NCI-H2029 treated with DMSO at 0.1 percent for 48 hours (cell line): ENCODE measurements around the gene IDI2.
"Not testable (repeated sequence)": the region's sequence is repeated elsewhere in the genome, so short reads cannot be mapped to it uniquely, and the experiment has no call there.

Experiments used
- DNase-seq: peaks from one replicate; lab custom pipeline; 2025; lab: John Stamatoyannopoulos, UW

Gene IDI2

DNA sequence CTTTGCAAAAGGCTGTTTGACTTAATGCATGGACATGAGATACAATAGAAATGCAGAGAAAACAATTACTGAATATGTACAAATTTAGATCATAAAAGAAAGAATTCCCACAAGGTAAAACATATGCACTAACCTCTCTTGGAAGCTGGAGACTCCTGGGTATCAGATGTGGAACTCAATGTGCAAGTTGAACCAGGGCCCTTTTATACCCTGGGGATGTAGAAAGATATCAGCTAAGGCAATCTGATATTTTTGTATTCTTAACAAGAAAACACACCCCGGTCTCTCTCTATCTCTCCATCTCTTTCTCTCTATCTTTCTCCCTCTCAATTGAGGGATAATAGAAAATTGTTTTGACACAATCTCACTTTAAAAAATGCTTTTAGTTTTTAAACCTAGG is at the start of gene IDI2:
IDI2 (minus strand) TSS at position 177 of the 400 bp plus-strand sequence. CDS start 1,136 bp downstream, outside the sequence.
- DNase-seq, result no peak

GRCh38 chr10:1074748-1075308 is 49.2 kb upstream of the IDI2 start:
- DNase-seq, result no peak

DNA sequence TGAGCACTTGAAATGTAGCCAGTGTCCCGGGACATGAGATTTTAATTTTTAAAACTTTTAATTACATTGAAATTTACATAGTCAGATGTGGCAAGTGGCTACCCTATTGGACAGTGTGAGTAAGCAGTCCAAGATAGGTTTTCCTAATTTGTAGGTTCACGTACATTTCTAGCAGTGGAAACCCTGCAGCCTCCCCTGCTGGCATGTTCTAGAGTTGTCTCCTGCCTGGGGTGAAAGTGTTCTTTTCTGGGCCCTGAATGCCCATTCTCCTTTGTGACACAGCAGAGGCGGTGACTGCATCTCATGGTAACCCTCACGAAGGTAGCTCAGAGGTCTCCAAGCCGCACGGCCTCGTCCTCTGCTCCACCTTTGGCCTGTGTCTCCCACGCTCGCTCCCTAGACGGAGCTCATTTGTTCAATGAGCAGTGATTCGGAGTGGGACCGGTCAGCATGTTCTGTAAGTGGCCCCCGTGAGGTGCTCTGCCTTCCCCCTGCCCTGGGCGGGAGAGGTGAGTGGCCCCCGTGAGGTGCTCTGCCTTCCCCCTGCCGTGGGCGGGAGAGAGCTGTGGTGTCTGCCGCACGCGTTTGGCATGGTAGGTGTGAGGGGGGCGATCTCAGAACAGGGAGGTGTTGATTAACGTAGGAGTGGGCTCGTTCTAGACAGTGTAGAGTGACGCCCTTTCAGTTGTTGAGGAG is 48.5 kb upstream of the IDI2 start:
- no peak for DNase-seq

- DNase-seq, result no peak
Observed at GRCh38 chr10:1070919-1071318, 45.3 kb upstream of the IDI2 start.

DNA sequence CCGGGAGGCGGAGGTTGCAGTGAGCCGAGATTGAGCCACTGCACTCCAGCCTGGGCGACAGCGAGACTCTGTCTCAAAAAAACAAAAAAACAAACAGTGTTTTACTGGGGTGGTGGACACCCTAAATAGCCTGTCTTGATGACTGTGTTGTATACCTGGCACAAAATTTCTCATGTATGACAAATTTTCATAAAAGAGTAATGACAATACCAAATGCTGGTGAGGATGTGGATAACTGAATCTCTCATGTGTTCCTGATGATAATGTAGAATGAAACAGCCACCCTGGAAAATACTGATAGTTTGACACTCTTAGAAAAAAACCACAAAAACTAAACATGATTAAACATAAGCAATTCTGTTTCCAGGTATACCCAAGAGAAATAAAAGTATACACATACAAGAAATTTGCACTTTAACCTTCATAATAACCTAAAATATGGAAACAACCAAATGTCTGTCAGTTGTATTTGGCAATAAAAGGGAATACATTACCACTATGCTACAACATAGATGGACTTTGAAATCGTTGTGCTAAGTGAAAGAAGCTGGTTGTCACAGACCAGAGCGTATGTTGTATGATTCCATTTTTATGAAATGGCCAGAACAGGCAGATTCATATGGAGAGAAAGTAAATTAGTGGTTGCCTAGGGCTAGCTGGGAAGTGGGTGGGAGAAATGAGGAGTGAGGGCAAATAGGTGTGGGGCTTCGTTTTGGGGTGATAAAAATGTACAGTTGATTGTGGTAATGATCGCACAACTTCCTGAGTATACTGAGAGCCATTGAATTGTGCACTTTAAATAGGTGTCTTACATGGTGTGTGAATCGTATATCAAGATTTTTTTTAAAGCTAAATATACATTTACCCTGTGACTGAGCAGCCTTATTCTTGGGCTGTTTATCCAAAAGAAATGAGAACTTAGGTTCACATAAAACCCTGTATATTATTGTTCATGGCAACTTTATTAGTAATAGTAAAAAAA is 43.0 kb upstream of the IDI2 start:
- DNase-seq, result no peak

DNA sequence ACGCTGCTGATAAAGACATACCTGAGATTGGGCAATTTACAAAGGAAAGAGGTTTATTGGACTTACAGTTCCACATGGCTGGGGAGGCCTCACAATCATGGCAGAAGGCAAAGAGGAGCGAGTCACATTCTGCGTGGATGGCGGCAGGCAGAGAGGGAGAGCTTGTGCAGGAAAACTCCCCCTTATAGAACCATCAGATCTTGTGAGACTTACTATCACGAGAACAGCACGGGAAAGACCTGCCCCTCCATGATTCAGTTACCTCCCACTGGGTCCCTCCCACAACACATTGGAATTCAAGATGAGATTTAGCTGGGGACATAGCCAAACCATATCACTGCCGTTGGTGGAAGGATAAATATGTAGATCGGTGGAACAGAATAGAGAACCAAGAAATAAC is 41.1 kb upstream of the IDI2 start:
- DNase-seq, result not testable (repeated sequence)

DNA sequence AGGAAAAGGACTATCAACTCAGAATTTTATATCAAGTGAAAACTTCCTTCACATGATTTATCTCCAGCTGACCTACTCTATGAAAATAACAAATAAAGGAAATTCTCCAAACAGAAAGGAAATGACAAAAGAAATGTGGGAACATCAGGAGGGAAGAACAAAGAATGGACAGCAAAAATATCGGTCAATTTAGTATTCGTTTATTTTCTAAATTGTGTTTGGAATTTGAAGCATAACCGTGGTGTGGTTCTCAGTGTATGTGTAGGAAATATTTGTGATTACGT is 39.2 kb upstream of the IDI2 start:
- no peak for DNase-seq

DNA sequence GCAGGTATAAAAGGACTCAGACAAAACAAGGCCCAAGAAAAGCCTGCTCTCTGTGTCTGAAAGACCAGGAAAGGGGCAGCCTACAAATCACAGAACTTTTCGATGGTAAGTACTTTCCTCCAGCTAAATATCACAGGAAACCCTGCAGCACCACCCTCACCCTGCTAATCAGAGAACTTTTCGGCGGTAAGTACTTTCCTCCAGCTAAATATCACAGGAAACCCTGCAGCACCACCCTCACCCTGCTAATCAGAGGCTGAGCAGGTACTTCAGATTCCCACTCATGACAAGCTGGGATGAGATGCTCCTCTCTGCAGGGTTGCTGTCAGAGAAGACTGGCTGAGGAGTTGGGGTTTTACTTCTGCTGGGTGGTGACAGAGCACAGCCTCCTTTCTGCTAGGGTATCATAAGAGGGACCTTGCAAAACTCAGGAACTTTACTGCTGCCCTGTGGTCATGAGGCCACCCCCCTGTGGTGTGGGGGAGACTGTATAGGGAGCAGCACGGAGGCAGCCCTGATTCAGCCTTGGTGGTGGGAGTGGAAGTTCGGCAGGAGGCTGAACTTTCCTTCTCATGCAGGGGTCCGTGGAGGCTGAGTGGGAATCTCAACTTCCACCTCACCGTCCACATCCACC is 37.7 kb upstream of the IDI2 start:
- DNase-seq, result no peak

DNA sequence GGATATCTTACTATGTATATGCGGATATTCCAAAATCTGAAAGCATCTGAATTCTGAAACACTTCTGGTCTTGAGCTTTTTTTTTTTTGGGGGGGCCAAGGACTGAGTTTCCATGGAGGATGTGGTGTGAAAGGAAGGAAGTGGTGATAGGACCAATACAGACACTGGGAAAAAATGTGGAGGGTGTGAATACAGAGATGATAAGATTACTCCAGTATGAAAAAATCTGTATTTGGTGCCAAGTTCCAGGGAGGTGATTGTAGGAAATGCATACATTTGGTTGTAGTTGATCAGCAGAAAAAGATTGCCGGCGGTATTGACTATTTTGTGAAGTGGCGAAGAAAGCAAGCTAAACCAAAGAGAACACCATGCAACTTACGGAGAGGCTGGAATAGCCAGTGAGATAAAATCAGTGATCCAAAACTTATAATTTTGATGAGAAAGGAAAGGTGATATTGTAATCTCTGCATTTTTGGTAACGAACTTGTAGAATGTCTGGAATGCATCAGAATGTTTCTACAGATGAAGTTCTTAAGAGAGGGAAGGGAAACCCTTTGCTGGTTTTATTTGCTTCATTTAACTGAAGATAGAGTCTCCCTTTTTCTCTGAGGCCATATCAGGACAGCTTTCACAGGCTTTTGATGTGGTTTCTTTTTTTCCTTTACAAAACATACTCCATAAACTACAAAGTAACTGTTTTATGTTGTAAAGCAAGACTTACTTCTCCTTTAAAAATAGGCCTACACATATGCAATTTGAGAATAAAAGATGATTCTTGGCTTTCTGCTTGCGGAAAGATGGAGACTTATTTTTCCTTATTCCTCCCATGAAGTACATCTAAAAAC is 36.5 kb upstream of the IDI2 start:
- DNase-seq, result no peak

DNA sequence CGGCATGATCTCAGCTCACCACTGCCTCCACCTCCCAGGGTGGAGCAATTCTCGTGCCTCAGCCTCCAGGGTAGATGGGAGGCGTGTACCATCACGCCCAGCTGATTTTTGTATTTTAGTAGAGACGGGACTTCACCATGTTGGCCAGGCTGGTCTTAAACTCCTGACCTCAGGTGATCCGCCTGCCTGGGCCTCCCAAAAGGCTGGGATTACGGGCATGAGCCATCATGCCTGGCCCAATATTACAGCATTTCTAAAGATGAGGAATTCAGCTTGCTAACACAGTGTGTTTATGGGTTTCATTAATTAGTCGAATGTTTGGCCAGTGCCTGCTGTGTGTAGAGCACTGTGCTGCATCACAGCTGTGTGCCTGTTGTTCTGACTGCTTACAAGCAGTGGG is 34.2 kb upstream of the IDI2 start:
- no peak for DNase-seq

DNA sequence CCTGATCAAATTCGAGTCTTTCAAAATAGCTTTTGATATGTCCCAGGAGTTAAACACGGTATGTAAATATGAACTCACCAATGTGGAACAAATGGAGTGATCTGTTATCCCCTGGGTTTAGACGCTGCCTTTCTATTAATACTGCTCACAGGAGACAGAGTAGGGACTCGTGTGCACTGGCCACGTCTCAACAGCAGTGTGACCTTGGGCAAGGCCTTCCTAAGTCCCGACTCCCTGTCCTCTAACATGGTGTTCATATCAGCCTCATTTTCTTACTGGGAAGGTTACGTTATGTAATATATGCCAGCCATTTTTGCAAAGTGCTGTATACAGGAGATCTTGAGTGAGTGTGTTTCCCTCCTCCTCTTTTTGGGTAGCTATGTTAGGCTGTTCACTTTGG is 32.4 kb upstream of the IDI2 start:
- DNase-seq, result no peak

GRCh38 chr10:1057106-1057657 is 31.5 kb upstream of the IDI2 start:
- DNase-seq, result no peak

DNA sequence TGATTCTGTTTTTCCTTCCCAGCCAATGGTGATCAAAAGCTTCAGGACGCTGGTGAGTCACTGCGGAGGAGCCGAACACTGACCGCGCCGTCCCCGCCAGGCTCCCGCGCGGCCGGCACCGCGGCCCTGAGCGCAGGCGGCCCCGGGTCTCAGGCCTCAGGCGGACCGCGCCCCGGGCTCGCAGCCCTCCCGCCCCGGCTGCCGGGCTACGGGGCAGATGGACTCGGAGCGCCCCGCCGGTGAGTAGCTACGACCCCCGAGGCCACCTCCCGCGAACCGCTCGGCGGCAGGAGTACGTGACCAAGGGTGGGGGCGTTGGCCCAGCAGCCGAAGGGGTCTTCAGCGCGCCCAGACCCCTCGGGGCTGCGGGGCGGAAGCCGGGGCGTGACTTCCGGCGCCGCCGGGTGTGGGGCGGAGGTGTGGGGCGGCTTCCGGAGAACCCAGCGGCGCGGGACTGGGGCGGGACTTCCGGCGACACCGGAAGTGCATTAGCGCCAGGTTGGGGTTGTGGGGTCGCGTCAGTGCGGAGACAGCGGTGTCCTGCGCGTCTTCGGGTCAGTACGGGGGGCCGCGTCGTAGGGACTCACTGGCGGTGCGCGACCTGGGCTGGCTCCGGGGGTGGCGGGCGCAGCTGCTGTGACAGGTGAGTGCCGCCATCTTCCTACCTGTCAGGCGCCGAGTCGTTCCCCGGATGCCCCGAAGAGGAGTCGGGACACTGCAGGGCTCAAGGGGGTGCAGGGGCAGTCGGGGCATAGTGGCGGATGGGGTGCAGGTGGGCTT is 30.9 kb upstream of the IDI2 start, which contains the start of gene WDR37:
WDR37 (plus strand) TSS at position 60 of the 780 bp plus-strand sequence. CDS start 15,771 bp downstream, outside the sequence.
- peak; percentile 6 for DNase-seq

- DNase-seq, result no peak
Observed at GRCh38 chr10:1054684-1055083, 29.0 kb upstream of the IDI2 start.

GRCh38 chr10:1050554-1050953 is 24.9 kb upstream of the IDI2 start:
- no peak for DNase-seq

DNA sequence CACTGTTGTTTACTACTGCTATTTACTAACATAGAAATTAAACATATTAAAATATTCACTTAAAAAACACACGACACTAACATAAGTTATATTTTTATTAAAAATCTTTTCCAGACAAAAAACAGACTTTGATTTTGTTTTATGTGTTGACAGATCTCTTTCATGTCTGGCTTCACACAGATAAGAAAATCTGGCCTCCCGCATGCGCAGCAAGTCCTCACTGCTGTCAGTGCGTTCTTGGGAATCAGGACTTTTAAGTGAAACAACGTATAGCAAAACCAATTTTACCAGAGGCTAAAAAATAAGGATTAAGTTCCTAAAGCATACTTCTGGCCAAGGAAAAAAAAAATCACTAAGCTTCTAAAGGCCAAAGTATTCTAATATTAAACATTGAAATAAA is 24.5 kb upstream of the IDI2 start:
- DNase-seq, result no peak

DNA sequence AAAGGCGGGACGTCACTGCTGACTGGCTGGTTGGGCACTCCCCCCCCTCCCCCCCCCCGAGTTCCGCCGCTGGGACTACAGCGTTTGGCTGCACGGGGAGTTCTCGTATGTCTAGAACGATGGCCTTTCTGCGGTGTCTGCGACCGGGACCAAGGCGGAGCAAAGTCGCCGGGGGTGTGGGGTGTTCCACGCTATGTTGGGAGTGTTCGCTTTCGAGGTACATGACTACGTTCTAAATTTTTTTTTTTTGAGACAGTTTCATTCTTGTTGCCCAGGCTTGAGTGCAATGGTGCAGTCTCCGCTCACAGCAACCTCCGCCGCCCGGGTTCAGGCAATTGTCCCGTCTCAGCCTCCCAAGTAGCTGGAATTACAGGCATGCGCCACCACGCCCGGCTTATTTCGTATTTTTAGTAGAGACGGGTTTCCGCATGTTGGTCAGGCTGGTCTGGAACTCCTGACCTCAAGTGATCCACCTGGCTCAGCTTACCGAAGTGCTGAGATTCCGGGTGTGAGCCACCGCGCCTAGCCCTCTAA is 23.8 kb upstream of the IDI2 start:
- DNase-seq, result no peak

DNA sequence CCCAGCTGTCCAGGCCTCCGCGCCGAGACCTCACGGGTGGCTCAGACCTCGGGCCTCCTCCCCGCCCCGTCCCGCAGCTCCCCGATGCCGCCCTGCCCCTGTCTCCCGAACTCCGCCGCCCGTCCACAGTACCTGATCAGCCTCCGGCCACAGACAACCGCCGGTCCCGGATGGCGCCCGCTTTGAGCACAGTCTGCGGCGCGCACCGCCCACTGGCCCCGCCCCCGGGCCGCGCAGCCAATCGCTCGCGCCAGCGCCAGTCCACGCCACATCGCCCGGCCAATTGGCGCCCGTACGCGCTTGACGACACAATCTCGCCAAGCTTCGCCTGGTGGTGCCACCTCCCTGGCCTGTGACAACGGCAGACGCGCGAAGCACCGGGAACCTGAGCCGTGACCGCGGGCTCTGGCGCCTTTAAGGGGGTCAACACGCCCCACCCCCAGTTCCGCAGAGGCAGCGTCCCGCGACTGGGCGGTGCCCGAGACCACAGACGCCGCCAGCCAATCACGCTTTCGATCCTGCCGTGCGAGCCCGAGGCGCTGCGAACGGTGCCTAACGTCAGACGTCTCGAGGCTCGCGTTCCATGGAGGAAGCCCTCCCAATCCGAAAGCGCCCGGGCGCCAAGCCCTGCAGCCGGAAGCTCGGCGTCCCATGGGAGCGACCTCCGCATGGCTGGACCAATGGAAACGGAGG is 23.2 kb upstream of the IDI2 start, which contains the start of gene IDI1:
IDI1 (minus strand) TSS at position 388 of the 693 bp plus-strand sequence; CDS start at position 272, 116 bp downstream.
- DNase-seq, result peak; percentile 83

DNA sequence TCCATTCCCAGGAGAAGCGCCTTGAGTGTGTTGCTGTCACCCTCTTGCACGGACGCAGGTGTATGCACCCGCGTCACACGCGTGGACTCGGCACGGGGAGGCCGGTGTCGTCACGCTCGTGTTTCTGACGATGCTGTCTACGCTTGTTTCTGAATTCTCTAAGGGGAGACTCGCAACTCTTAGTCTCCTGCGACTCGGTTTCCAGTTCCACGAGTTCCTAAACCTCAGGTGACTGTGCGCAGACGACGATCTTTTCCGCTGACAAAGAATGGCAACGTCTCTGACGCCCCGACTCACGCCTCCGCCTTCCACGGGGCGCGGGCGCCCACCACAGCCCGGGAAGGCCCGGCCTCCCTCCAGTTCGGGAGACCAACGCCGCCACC is 22.7 kb upstream of the IDI2 start:
- DNase-seq, result no peak
